ENCODE measurements around the gene TMEM126A.

TMEM126A gene

DNA sequence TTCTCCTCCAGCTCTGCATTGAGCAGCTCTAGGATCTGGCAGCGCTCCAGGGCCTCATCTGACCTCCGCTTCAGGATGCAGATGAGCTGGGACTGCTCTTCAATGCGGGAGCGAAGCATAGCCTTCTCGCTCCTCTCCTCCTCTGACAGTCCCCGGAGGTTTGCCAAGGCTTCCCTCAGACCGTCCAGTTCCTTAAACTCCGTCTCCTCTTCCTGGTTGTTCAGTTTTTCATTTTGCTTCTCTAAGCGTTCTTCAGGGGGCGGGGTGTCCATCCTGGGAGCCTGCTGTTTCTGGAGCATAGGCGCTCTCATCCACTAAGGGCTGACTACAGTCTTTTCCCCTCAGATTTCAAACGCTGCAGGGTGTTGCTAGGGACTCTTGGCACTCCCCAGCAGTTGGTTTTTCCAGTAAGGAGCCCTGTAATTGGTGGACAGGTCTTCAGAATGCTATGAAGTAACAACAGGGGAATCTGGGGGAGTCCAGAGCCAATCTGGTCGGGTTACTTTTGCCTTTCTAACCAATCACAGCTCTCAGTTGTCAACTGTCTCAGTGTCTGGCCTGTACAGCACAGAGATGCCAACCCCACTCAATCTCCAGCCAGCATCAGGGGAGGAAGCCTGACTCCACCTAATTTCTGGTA, 38.2 kb downstream of the TMEM126A start, which contains the start of gene CCDC89:
TSS of gene CCDC89 (minus strand) at position 376 of the 640 bp plus-strand sequence. CDS start at position 311, 65 bp downstream.
- Histone ChIP-seq H3K4me3 (ENCODE audit: low read length) (no peak within 1 kb of the TSS), H3K27me3 (ENCODE audit: insufficient read depth, low read length) (no peaks in the 10 kb centered on the region)

DNA sequence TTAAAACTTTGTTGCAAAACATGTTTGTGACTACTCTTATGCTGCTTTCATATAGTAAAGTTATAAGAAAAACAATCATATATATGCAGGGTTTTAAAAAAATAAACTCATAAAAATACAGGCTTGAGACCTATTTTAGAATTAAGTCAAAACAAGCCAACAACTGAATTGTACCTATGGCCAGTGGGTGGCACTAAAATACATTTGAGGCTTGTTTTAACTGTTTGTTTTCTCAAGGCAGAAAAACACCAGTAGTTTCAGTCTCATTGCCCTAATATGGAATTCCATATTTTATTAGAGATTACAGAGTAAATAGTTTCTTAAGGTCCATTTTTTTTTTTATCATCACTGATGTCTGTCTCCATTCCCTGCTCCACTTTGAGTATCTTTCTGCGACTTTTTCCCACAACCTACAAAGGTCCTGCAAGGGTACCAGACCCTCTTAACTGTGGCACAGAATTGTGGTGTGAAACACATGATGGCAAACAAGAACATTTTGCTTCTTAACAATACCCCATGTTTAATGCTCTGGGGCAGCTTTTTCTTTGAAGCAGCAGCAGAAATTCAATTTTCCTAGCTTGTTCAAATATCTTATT, 46.7 kb downstream of the TMEM126A start:
- no peaks in the 10 kb centered on the region for H3K27me3 ChIP-seq (ENCODE audit: insufficient read depth, low read length)
- H3K9me3 ChIP-seq (ENCODE audit: low read length): no peaks in the 10 kb centered on the region
- H3K36me3 ChIP-seq (ENCODE audit: insufficient read depth, low read length): peaks cover 2% of the 10 kb centered on the region
- no peak overlapping the region for H2AFZ ChIP-seq (ENCODE audit: low read depth, low read length)
- no peak overlapping the region for H3K4me3 ChIP-seq (ENCODE audit: low read length)
- H3K4me1 ChIP-seq (ENCODE audit: insufficient read depth, low read length): no peaks in the 10 kb centered on the region

More for the DNA sequence above, 38.2 kb downstream of the TMEM126A start, which contains the start of gene CCDC89:
- no peak within 1 kb of the TSS for H2AFZ ChIP-seq (ENCODE audit: low read depth, low read length)
- no peaks in the 10 kb centered on the region for H3K9me3 ChIP-seq (ENCODE audit: low read length)
- no peaks in the 10 kb centered on the region for H3K4me1 ChIP-seq (ENCODE audit: insufficient read depth, low read length)
- no peaks in the 10 kb centered on the region for H3K36me3 ChIP-seq (ENCODE audit: insufficient read depth, low read length)

DNA sequence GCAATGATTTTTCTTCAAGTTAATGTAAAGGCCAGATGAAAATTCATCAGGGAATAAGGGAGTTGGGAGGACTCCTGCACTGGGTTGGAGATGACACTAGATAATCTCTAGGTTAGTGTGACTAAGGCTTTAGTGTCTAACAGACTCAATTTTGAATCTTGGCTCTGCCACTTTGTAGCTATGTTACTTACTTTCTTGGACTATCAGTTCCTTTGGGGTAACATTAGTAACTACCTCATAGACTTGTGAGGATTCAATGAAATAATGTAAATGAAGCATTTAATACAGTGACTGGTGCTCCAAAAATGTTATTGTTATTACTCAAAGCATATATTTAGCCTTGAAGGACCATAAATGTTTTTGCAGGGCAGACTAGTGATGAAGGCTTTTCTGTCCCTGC, 47.8 kb downstream of the TMEM126A start:
- H3K4me3 ChIP-seq (ENCODE audit: low read length): no peak overlapping the region
- no peaks in the 10 kb centered on the region for H3K27me3 ChIP-seq (ENCODE audit: insufficient read depth, low read length)
- H3K36me3 ChIP-seq (ENCODE audit: insufficient read depth, low read length): peaks cover 4% of the 10 kb centered on the region
- no peaks in the 10 kb centered on the region for H3K9me3 ChIP-seq (ENCODE audit: low read length)
- H2AFZ ChIP-seq (ENCODE audit: low read depth, low read length): no peak overlapping the region
- no peaks in the 10 kb centered on the region for H3K4me1 ChIP-seq (ENCODE audit: insufficient read depth, low read length)

DNA sequence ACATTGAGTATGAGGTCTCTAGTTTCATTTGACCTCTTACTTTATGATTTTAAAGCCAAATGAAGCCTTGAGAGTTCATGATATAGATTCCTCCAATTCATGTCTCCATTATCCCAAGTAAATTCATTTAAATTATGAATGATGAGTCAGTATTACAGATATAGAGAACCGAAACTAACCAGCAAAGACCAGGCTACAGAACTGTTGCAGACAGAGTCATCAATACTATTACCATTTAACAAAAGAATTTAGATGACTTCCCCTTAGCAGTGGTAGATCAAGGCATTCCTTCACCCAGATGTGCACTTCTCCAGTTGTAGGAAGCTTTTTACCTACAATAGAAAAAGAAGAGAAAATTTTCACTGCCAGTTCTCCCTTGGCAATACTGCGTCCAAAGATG, 50.0 kb downstream of the TMEM126A start:
- H3K36me3 ChIP-seq (ENCODE audit: insufficient read depth, low read length): peaks cover 4% of the 10 kb centered on the region

DNA sequence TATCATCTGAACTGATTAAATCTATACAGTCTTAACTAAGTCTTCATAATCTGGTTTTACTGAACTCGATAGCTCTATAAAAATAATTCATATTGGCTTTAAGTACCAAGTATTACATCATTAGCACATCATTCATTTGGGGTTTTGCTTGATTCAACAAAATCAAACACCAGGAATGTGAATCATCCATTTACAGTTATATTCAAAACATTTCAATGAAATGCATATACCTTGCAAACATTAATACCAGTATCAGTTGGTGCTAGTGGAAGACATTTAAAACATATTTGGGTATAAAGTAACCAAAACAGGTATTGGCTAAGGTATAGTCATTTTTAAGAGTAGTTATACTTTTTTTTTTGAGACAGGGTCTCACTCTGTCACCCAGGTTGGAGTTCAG, 50.4 kb downstream of the TMEM126A start:
- Histone ChIP-seq H2AFZ (ENCODE audit: low read depth, low read length) (no peak overlapping the region), H3K9me3 (ENCODE audit: low read length) (no peaks in the 10 kb centered on the region), H3K27me3 (ENCODE audit: insufficient read depth, low read length) (no peaks in the 10 kb centered on the region), H3K36me3 (ENCODE audit: insufficient read depth, low read length) (peaks cover 4% of the 10 kb centered on the region), H3K4me1 (ENCODE audit: insufficient read depth, low read length) (no peaks in the 10 kb centered on the region), H3K4me3 (ENCODE audit: low read length) (no peak overlapping the region)

More for the DNA sequence above, 50.0 kb downstream of the TMEM126A start:
- Histone ChIP-seq H2AFZ (ENCODE audit: low read depth, low read length) (no peak overlapping the region), H3K4me3 (ENCODE audit: low read length) (no peak overlapping the region), H3K27me3 (ENCODE audit: insufficient read depth, low read length) (no peaks in the 10 kb centered on the region), H3K9me3 (ENCODE audit: low read length) (no peaks in the 10 kb centered on the region), H3K4me1 (ENCODE audit: insufficient read depth, low read length) (no peaks in the 10 kb centered on the region)

DNA sequence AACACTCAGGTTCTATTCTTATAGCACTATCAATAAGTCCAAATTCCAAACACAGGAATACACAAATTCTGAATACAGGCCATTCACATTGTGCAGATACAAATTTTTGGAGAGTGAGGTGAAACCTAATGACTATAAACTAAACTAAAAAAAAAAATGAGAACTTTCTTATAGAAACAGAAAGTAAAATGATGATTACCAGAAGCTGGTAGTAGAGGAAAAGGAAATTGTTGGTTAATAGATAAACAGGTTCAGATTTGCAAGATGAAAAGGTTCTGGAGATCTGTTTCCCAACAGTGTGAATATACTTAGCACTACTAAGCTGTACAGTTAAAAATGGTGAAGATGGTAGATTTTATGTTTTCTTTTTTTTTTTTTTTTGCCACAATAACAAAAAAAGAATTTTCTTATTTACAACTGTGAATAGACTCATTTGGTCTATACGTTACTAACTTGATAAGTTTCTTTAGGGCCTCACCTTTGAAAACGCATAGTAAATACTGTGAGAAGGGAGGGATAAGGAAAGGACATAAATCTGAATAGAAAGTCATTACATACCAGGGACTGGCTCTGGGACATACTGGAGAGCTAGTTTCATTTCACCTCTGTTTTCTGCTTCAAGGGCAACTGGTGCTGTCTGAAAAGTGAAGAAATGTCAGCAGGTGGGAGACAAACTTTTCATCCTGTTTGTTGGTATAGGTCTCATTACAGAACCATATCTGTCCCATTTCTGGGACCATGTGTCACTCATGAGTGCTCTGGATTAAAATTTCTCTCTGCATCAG, 52.4 kb downstream of the TMEM126A start:
- H2AFZ ChIP-seq (ENCODE audit: low read depth, low read length): no peak overlapping the region
- H3K27me3 ChIP-seq (ENCODE audit: insufficient read depth, low read length): no peaks in the 10 kb centered on the region
- H3K4me3 ChIP-seq (ENCODE audit: low read length): no peak overlapping the region
- peaks cover 4% of the 10 kb centered on the region for H3K36me3 ChIP-seq (ENCODE audit: insufficient read depth, low read length)
- no peaks in the 10 kb centered on the region for H3K4me1 ChIP-seq (ENCODE audit: insufficient read depth, low read length)
- no peaks in the 10 kb centered on the region for H3K9me3 ChIP-seq (ENCODE audit: low read length)

DNA sequence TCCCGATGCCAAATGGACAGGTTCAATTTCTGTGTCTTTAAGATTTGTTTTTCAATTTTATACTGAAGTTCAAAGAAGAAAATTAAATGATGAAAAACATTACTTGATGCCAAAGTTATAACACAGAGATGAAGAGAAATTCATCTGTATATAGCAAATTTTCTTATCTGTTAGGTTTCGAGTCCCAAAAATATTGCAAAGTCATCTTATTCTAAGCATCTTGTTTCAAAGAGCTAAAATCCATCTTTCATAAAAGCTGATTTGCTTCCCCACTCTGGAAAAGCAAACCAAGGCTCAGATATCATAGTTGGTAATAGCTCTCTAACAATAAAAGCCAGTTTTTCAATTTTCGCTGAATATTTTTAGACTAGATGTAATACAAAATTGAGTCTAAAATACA, 57.2 kb downstream of the TMEM126A start:
- H2AFZ ChIP-seq (ENCODE audit: low read depth, low read length): no peak overlapping the region
- peaks cover 2% of the 10 kb centered on the region for H3K36me3 ChIP-seq (ENCODE audit: insufficient read depth, low read length)
- no peaks in the 10 kb centered on the region for H3K4me1 ChIP-seq (ENCODE audit: insufficient read depth, low read length)
- no peaks in the 10 kb centered on the region for H3K9me3 ChIP-seq (ENCODE audit: low read length)
- no peak overlapping the region for H3K4me3 ChIP-seq (ENCODE audit: low read length)
- H3K27me3 ChIP-seq (ENCODE audit: insufficient read depth, low read length): no peaks in the 10 kb centered on the region

DNA sequence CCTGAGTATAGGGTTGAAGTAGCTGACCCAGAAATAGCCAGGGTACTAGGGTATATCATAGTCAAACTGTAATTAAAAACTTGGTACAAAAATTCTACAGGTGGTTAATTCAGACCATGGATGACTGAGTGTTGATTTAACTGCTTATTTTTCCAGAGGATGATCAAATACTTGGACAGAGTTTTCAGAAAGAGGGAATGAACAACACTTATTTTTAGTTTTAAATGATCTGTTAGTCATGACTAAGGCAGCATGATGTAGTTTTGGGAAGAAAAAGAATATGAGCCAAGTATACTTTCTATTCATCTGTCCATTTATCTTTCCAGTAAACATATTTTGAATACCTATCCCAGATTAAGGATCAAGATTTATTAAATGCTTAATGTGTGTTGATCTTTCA, 58.0 kb downstream of the TMEM126A start:
- Histone ChIP-seq H3K36me3 (ENCODE audit: insufficient read depth, low read length) (no peaks in the 10 kb centered on the region), H3K4me3 (ENCODE audit: low read length) (no peak overlapping the region), H2AFZ (ENCODE audit: low read depth, low read length) (no peak overlapping the region), H3K27me3 (ENCODE audit: insufficient read depth, low read length) (no peaks in the 10 kb centered on the region), H3K4me1 (ENCODE audit: insufficient read depth, low read length) (no peaks in the 10 kb centered on the region), H3K9me3 (ENCODE audit: low read length) (no peaks in the 10 kb centered on the region)
